Measurements from ENCODE around the gene TMEM88.

GRCh38 chr17:7882629-7883028 lies 27.8 kb downstream of the TMEM88 start:
- TF ChIP-seq SUZ12 (IDR thresholded peaks at IDR 0.05; ENCODE audit: extremely low read depth, insufficient read depth, insufficient read length) (no peak), ZNF274 (IDR thresholded peaks at IDR 0.05; ENCODE audit: low read depth, low read length) (no peak), YY1 (IDR thresholded peaks at IDR 0.05; ENCODE audit: insufficient read depth, insufficient read length) (no peak)

Data from NT2/D1 (cell line).